H9 (cell line): ENCODE data around the gene TFG. TPM values are rescaled to one million over a fixed set of nuclear protein-coding genes. Genes with fewer than 3 reads are reported as not detected.

ENCODE experiments used
- DNase-seq: peaks from one replicate; pipeline ENCODE4 v3.0.0-alpha.2; 2017
- H2AFZ ChIP-seq: one replicate; pipeline ENCODE4 v1.6.1; 2013; ENCODE audit warnings: mild to moderate bottlenecking, low read length, control low read depth, moderate library complexity
- H2AK5ac ChIP-seq: 2 replicates; pipeline ENCODE4 v1.6.1; 2013; ENCODE audit warnings: low read length, control low read depth, mixed read lengths; ENCODE audit not compliant: insufficient read length
- H2BK120ac ChIP-seq: one replicate; pipeline ENCODE4 v1.6.1; 2013; ENCODE audit warnings: low read depth, mild to moderate bottlenecking, low read length, control low read depth, inconsistent platforms; ENCODE audit not compliant: poor library complexity, severe bottlenecking
- H2BK12ac ChIP-seq: 2 replicates; pipeline ENCODE4 v1.6.1; 2013; ENCODE audit warnings: low read length, control low read depth, mixed read lengths, low read depth; ENCODE audit not compliant: insufficient read length
- H2BK15ac ChIP-seq: 2 replicates; pipeline ENCODE4 v1.6.1; 2013; ENCODE audit warnings: low read depth, low read length, control low read depth
- H2BK20ac ChIP-seq: one replicate; pipeline ENCODE4 v1.6.1; 2013; ENCODE audit warnings: low read depth, mild to moderate bottlenecking, low read length, control low read depth, inconsistent platforms; ENCODE audit not compliant: poor library complexity, severe bottlenecking
- H2BK5ac ChIP-seq: 2 replicates; pipeline ENCODE4 v1.6.1; 2013; ENCODE audit warnings: low read length, control low read depth, mixed read lengths; ENCODE audit not compliant: insufficient read length
- H3K14ac ChIP-seq: 2 replicates; pipeline ENCODE4 v1.6.1; 2013; ENCODE audit warnings: low read length, control low read depth; ENCODE audit not compliant: insufficient read depth
- H3K18ac ChIP-seq: 2 replicates; pipeline ENCODE4 v1.6.1; 2013; ENCODE audit warnings: low read depth, mild to moderate bottlenecking, mixed read lengths, low read length, control low read depth; ENCODE audit not compliant: insufficient read length
- H3K23ac ChIP-seq: 2 replicates; pipeline ENCODE4 v1.6.1; 2013; ENCODE audit warnings: low read length, control low read depth, mixed read lengths, low read depth; ENCODE audit not compliant: insufficient read length
- H3K23me2 ChIP-seq: 2 replicates; pipeline ENCODE4 v1.6.1; 2013; ENCODE audit warnings: low read depth, mild to moderate bottlenecking, mixed read lengths, low read length, control low read depth; ENCODE audit not compliant: insufficient read length, poor library complexity, severe bottlenecking
- H3K27ac ChIP-seq: 2 replicates; pipeline ENCODE4 v1.5.1; 2013; ENCODE audit warnings: low read length, control low read depth, mixed read lengths, low read depth; ENCODE audit not compliant: insufficient read length
- H3K27me3 ChIP-seq: 2 replicates; pipeline ENCODE4 v1.6.1; 2013; ENCODE audit warnings: low read length, control low read depth, inconsistent platforms; ENCODE audit not compliant: insufficient read depth
- H3K4ac ChIP-seq: 2 replicates; pipeline ENCODE4 v1.6.1; 2013; ENCODE audit warnings: low read depth, mild to moderate bottlenecking, control low read depth, inconsistent platforms, low read length, moderate library complexity
- H3K4me1 ChIP-seq: 2 replicates; pipeline ENCODE4 v1.6.1; 2013; ENCODE audit warnings: low read length, control low read depth, inconsistent platforms; ENCODE audit not compliant: insufficient read depth
- H3K4me2 ChIP-seq: 2 replicates; pipeline ENCODE4 v1.6.1; 2013; ENCODE audit warnings: low read length, control low read depth, mixed read lengths; ENCODE audit not compliant: insufficient read length, insufficient read depth
- H3K56ac ChIP-seq: 2 replicates; pipeline ENCODE4 v1.6.1; 2013; ENCODE audit warnings: low read depth, mild to moderate bottlenecking, mixed read lengths, low read length, control low read depth; ENCODE audit not compliant: insufficient read length
- H3K79me1 ChIP-seq: 2 replicates; pipeline ENCODE4 v1.6.1; 2013; ENCODE audit warnings: low read depth, mild to moderate bottlenecking, moderate library complexity, low read length, control low read depth, inconsistent platforms; ENCODE audit not compliant: insufficient read depth, poor library complexity, severe bottlenecking
- H3K79me2 ChIP-seq: 2 replicates; pipeline ENCODE4 v1.6.1; 2013; ENCODE audit warnings: low read length, control low read depth, inconsistent platforms; ENCODE audit not compliant: insufficient read depth
- H3K9ac ChIP-seq: 2 replicates; pipeline ENCODE4 v1.6.1; 2013; ENCODE audit warnings: low read length, control low read depth, mixed read lengths; ENCODE audit not compliant: insufficient read length; ENCODE audit errors: extremely low read depth
- H3K9me3 ChIP-seq: one replicate; pipeline ENCODE4 v1.6.1; 2013; ENCODE audit warnings: low read depth, low read length, inconsistent platforms; ENCODE audit not compliant: control insufficient read depth
- H3T11ph ChIP-seq: one replicate; pipeline ENCODE4 v1.6.1; 2013; ENCODE audit warnings: mild to moderate bottlenecking, low read length, control low read depth, inconsistent platforms
- H4K20me1 ChIP-seq: one replicate; pipeline ENCODE4 v1.6.1; 2013; ENCODE audit not compliant: control insufficient read depth, insufficient read length, insufficient read depth
- H4K5ac ChIP-seq: 2 replicates; pipeline ENCODE4 v1.6.1; 2013; ENCODE audit warnings: low read depth, mild to moderate bottlenecking, mixed read lengths, low read length, control low read depth; ENCODE audit not compliant: insufficient read length
- H4K8ac ChIP-seq: replicated peaks from 2 replicates; pipeline ENCODE4 v1.6.1; 2013; ENCODE audit warnings: low read length, control low read depth, mixed read lengths, low read depth; ENCODE audit not compliant: insufficient read length
- H4K91ac ChIP-seq: 2 replicates; pipeline ENCODE4 v1.6.1; 2013; ENCODE audit warnings: low read depth, mild to moderate bottlenecking, moderate library complexity, mixed read lengths, low read length, control low read depth; ENCODE audit not compliant: insufficient read length
- H3K27ac Mint-ChIP-seq, 3 experiments: 2 replicates in 2 of 3; 3 replicates in 1 of 3; pipeline ENCODE4 v1.8.0; 2020 to 2021; ENCODE audit warnings: mixed read lengths in 3 of 3, mild to moderate bottlenecking in 1 of 3, moderate library complexity in 1 of 3
- H3K27me3 Mint-ChIP-seq: 2 replicates; pipeline ENCODE4 v1.8.0; 2021; ENCODE audit warnings: low read depth, mild to moderate bottlenecking, moderate library complexity, mixed read lengths
- H3K36me3 Mint-ChIP-seq, 3 experiments: 2 replicates in 2 of 3; 3 replicates in 1 of 3; pipeline ENCODE4 v1.8.0; 2020 to 2021; ENCODE audit warnings: low read depth in 3 of 3, mixed read lengths in 3 of 3; ENCODE audit not compliant: insufficient read depth in 1 of 3
- H3K4me1 Mint-ChIP-seq, 2 experiments: 2 replicates each; pipeline ENCODE4 v1.8.0; 2020; ENCODE audit warnings: mixed read lengths in 2 of 2
- H3K4me3 Mint-ChIP-seq, 2 experiments: 2 replicates in 1 of 2; 3 replicates in 1 of 2; pipeline ENCODE4 v1.8.0; 2020 to 2021; ENCODE audit warnings: mild to moderate bottlenecking in 2 of 2, mixed read lengths in 2 of 2, moderate library complexity in 1 of 2
- H3K9me3 Mint-ChIP-seq, 2 experiments: 2 replicates in 1 of 2; 3 replicates in 1 of 2; pipeline ENCODE4 v1.8.0; 2020; ENCODE audit warnings: mild to moderate bottlenecking in 2 of 2, mixed read lengths in 2 of 2, moderate library complexity in 1 of 2
- CTCF ChIP-seq: fragments of 200-600 bp; sonication (generic); conservative IDR thresholded peaks from 3 replicates; pipeline ENCODE4 v1.8.0; 2021; ENCODE audit warnings: antibody characterized with exemption, mild to moderate bottlenecking
- total RNA-seq: library from RNA; stranded (reverse); gene quantifications from 2 replicates; pipeline ENCODE4 v1.2.1, GENCODE V29; 2021

Gene TFG
- total RNA-seq, 1 experiment from 2014 or later: 80.7 TPM

- Histone ChIP-seq H2BK120ac (no peak overlapping the region), H2BK20ac (no peak overlapping the region), H3K56ac (no peak overlapping the region), H4K8ac (no peak overlapping the region), H3K4me2 (no peak overlapping the region), H3K79me1 (peaks cover 2% of the 10 kb centered on the region), H3T11ph (no peak overlapping the region), H3K18ac (no peak overlapping the region), H3K23ac (no peak overlapping the region), H2BK5ac (no peak overlapping the region), H3K23me2 (peaks cover 4% of the 10 kb centered on the region), H3K9me3 (no peaks in the 10 kb centered on the region), H3K4me1 (no peaks in the 10 kb centered on the region), H3K9ac (no peak overlapping the region), H2AFZ (no peak overlapping the region), H3K79me2 (peaks cover 29% of the 10 kb centered on the region; the same call in 1 of the 2 replicates), H2BK12ac (no peak overlapping the region), H4K91ac (no peak overlapping the region), H2BK15ac (no peak overlapping the region), H3K27me3 (no peaks in the 10 kb centered on the region), H3K14ac (no peak overlapping the region), H4K5ac (no peak overlapping the region), H3K4ac (no peak overlapping the region), H4K20me1 (no peaks in the 10 kb centered on the region), H3K27ac (no peak overlapping the region), H2AK5ac (no peak overlapping the region)
- Mint-ChIP-seq H3K36me3 (peaks cover 32 to 64% (median 63%) of the 10 kb centered on the region in 3 experiments), H3K27ac (no peak overlapping the region), H3K4me1 (peaks cover 21 to 29% of the 10 kb centered on the region in 2 experiments), H3K27me3 (no peaks in the 10 kb centered on the region), H3K4me3 (no peak overlapping the region), H3K9me3 (no peaks in the 10 kb centered on the region)
- no peak for DNase-seq
- TF ChIP-seq CTCF: no peak
Observed at GRCh38 chr3:100715176-100715575, 5.9 kb downstream of the TFG start.
